Measurements from ENCODE around the gene DDX28. TPM values are rescaled to one million over a fixed set of nuclear protein-coding genes. Genes with fewer than 3 reads are reported as not detected.
"Not testable (repeated sequence)": the region's sequence is repeated elsewhere in the genome, so short reads cannot be mapped to it uniquely, and the experiment has no call there.

The DDX28 gene
- polyA plus RNA-seq, 3 donors = 9.3 to 11.3 (median 10.1) TPM

DNA sequence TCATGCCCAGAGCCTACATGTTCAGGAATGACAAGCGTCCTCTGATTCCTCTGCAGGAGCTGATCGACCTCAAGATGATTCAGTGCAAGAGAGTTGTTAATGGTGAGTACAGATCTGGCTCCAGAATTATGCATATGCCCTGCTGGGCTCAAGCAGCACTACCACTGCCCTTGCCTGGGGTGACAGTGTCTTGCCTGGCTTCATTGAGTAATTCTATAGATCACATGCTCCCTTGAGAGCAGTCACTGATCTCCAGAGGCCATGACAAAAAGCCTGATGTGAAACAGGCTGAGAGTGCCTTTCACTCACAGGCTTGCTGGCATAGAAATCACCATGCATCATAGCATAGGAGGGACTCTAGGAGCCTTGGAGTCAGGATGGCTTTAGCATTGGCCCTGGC, 26.4 kb upstream of the DDX28 start:
- DNase-seq (ENCODE audit: extremely low read depth in 1 of 11, low read depth in 9 of 11, low spot score in 4 of 11) = no peak

DNA sequence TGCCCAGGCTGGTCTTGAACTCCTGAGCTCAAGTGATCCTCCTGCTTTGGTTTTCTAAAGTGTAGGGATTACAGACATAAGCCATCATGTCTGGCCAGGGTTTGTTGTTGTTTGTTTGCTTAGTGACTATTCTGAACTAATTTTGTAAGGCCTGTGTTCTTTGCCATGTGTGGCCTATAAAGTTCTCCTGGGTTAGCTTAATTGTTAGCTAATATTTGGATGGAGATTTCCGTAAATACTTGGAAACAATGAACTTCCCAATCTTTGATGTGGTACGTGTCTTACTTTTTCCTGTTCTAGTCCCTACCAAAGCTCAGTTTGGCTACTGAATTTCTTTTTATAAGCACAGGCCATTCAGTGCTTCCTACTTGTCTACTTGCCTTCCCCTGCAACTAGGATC, 25.0 kb upstream of the DDX28 start:
- no peak for DNase-seq (ENCODE audit: extremely low read depth in 1 of 11, low read depth in 9 of 11, low spot score in 4 of 11)

DNA sequence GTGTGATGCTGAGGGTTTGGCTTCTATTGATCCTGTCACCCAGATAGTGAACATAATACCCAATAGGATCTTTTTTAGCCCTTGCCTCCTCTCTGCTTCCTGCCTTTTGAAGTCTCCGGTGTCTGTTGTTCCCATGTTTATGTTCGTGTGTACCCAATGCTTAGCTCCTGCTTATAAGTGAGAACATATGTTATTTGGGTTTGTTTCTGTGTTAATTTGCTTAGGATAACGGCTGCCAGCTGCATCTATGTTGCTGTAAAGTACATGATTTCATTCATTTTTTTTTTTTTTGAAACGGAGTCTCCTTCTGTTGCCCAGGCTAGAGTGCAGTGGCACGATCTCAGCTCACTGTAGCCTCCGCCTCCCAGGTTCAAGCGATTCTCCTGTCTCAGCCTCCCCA, 23.1 kb upstream of the DDX28 start:
- DNase-seq (ENCODE audit: extremely low read depth in 1 of 11, low read depth in 9 of 11, low spot score in 4 of 11) = no peak

GRCh38 chr16:68041783-68042182, 18.8 kb upstream of the DDX28 start:
- no peak for DNase-seq (ENCODE audit: extremely low read depth in 1 of 11, low read depth in 9 of 11, low spot score in 4 of 11)

DNA sequence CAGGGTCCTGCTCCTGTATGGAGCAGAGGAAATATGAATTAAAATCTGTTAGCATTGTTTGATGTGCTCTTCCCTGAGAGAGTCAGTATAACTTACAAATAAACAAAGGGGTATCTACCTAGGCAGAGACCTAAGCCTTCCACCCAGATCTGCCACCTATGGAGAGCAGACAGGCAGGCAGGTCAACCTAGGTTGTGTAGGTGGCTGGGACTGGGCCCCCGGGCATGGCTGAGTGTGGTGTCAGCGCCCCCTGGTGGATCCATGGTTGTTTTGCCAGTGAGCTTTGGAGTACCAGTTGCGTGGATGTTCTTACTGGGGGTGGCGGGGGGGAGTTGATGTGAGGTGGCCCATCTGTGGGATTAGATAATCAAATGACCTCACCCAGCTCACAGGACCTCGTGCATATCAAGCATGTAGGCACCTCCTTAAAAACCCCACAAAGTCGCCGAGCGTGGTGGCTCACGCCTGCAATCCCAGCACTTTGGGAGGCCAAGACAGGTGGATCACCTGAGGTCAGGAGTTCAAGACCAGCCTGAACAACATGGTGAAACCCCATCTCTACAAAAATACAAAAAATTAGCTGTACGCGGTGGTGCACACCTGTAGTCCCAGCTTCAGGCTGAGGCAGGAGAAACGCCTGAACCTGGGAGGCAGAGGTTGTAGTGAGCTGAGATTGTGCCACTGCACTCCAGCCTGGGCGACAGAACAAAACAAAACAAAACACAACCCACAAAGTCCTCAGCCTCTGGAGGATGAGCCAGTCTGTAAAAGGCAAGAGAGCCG, 17.7 kb upstream of the DDX28 start:
- peak in 9 of 11 donors; percentile 30 to 54 (median 35) for DNase-seq (ENCODE audit: extremely low read depth in 1 of 11, low read depth in 9 of 11, low spot score in 4 of 11)

- no peak for DNase-seq (ENCODE audit: extremely low read depth in 1 of 11, low read depth in 9 of 11, low spot score in 4 of 11)
Measured at GRCh38 chr16:68037841-68038597, 15.0 kb upstream of the DDX28 start.

DNA sequence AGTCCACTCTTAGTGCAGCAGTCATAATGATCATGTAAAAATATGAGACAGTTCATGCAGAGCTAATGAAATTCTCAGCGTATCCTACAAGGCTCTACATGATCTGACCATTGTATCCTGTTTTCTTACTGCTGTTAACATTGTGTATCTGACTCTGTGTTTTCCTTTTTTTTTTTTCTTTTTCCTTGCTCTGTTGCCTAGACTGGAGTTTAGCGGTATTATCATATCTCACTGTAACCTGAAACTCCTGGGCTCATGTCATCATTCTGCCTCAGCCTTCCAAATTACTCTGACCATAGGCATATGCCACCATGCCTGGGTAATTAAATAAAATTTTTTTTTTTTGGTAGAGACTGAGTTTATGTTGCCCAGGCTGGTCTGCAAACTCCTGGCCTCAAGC, 12.2 kb upstream of the DDX28 start:
- no peak for DNase-seq (ENCODE audit: extremely low read depth in 1 of 11, low read depth in 9 of 11, low spot score in 4 of 11)

GRCh38 chr16:68033101-68033500, 10.1 kb upstream of the DDX28 start:
- DNase-seq (ENCODE audit: extremely low read depth in 1 of 11, low read depth in 9 of 11, low spot score in 4 of 11) = no peak

- no peak for DNase-seq (ENCODE audit: extremely low read depth in 1 of 11, low read depth in 9 of 11, low spot score in 4 of 11)
Measured at GRCh38 chr16:68031951-68032350, 8.9 kb upstream of the DDX28 start.

- DNase-seq (ENCODE audit: extremely low read depth in 1 of 11, low read depth in 9 of 11, low spot score in 4 of 11) = not testable (repeated sequence)
Measured at GRCh38 chr16:68030108-68030507, 7.1 kb upstream of the DDX28 start.

GRCh38 chr16:68028996-68029395, 6.0 kb upstream of the DDX28 start:
- DNase-seq (ENCODE audit: extremely low read depth in 1 of 11, low read depth in 9 of 11, low spot score in 4 of 11) = no peak

DNA sequence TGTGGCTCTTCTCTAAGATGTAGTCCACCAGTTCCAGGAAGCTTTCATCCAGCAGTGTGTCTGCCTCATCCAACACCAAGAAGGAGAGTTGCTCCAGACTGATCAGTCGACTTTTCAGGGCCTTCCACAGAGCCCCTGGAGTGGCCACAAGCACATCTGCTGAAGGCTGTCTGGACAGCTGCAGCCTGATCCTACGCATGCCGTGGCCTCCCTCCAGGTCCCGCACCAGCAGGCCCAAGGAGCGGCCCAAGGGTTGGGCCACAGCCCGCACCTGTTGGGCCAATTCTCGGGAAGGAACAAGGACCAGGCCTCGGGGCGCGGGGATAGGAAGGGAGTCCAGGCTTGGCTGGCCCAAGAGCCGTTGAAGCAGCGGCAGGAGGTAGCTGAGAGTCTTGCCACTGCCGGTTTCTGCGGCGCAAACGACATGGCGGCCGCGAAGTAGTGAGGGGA, 729 bp downstream of the DDX28 start:
- no peak for DNase-seq (ENCODE audit: extremely low read depth in 1 of 11, low read depth in 9 of 11, low spot score in 4 of 11)

GRCh38 chr16:68021490-68021889, 1.5 kb downstream of the DDX28 start:
- DNase-seq (ENCODE audit: extremely low read depth in 1 of 11, low read depth in 9 of 11, low spot score in 4 of 11) = no peak

DNA sequence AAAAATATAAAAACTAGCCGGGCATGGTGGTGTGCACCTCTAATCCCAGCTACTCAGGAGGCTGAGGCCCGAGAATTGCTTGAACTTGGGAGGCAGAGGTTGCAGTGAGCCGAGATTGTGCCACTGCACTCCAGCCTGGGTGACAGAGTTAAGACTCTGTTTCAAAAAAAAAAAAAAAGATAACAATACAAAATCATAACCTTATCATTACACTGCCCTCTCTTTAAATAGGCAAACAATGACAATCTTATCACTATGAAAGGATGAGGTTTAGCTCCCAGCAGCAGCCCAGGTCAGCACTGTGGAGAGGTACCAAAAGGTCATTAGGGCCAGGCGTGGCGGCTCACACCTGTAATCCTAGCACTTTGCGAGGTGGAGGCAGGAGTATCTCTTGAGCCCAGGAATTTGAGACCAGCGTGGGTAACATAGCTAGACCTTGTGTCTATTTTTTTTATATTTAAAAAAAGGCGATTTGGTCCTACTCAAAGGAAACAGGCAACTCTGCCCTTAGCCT, 3.8 kb downstream of the DDX28 start:
- no peak for DNase-seq (ENCODE audit: extremely low read depth in 1 of 11, low read depth in 9 of 11, low spot score in 4 of 11)

- no peak for DNase-seq (ENCODE audit: extremely low read depth in 1 of 11, low read depth in 9 of 11, low spot score in 4 of 11)
Measured at GRCh38 chr16:68015681-68016080, 7.4 kb downstream of the DDX28 start, which contains the start of gene DPEP2NB. DPEP2NB (minus strand) TSS chr16:68015911; CDS start chr16:68015770, 141 bp downstream.

GRCh38 chr16:68013440-68013839, 9.6 kb downstream of the DDX28 start:
- DNase-seq (ENCODE audit: extremely low read depth in 1 of 11, low read depth in 9 of 11, low spot score in 4 of 11) = no peak

DNA sequence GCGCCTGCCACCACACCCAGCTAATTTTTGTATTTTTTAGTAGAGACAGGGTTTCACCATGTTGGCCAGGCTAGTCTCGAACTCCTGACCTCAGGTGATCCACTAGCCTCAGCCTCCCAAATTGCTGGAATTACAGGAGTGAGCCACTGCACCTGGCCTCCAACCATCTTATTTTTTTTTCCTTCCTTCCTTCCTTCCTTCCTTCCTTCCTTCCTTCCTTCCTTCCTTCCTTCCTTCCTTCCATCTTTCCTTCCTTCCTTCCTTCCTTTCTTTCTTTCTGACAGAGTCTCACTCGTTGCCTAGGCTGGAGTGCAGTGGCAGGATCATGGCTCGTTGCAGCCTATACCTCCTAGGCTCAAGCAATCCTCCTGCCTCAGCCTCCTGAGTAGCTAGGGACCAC, 13.2 kb downstream of the DDX28 start:
- not testable (repeated sequence) for DNase-seq (ENCODE audit: extremely low read depth in 1 of 11, low read depth in 9 of 11, low spot score in 4 of 11)

DNA sequence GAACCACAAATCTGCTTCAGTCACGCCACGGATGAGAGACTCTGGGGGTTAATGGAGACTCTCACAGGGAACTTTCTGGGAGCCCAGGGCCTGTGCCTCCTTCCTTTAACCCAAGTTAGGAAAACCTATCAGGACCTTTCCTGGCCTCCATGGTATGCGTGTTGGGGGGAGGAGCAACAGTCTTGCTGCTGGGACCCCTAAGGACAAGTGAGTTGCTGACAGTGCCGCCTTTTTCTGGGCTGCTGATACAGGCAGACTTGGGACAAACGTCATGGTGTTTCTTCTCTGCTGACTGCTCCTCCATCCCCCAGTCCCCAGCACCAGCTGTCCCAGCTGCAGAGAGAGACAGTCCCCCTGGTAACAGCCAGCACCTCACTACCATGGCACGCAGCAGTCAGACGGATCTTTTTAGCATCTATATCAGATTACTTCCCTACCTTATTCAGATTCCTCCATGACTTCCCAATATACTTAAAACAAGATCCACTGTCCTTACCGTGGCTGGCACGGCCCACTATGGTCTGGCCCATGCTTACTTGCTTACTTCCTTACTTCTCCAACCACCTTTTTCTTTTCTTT, 13.8 kb downstream of the DDX28 start:
- DNase-seq (ENCODE audit: extremely low read depth in 1 of 11, low read depth in 9 of 11, low spot score in 4 of 11) = no peak

GRCh38 chr16:68005786-68006286, 17.2 kb downstream of the DDX28 start:
- DNase-seq (ENCODE audit: extremely low read depth in 1 of 11, low read depth in 9 of 11, low spot score in 4 of 11) = no peak

- DNase-seq (ENCODE audit: extremely low read depth in 1 of 11, low read depth in 9 of 11, low spot score in 4 of 11) = no peak
Measured at GRCh38 chr16:68005211-68005610, 17.8 kb downstream of the DDX28 start.
